ENCODE results near the gene STK24. TPM values are rescaled to one million over a fixed set of nuclear protein-coding genes. Genes with fewer than 3 reads are reported as not detected.

Gene STK24
- total and polyA plus RNA-seq, 2 of the 4 experiments (the other 2 are of a cell fraction), result 29.2 to 43.4 TPM

DNA sequence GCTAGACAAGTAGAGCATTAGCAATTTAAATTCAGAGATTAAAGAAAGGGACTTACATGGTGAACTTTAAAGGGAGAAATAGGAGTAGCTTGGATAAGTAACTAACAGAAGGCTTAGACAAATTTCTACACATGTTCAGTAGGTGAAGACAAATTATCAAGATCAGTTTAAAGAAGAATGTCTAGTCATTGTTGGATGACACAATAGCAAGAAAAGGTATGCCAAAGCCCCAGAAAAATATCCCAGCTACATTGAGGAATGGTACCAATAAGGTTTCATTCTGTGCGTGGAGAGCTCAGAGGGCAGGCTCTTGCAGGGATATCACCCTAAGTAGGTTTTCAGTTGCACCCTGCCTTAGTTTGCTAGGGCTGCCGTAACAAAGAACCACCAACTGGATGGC lies 3.5 kb upstream of the STK24 start:
- Histone ChIP-seq H3K27ac (ENCODE audit: insufficient read depth, low read length) (no peak overlapping the region), H3K9me1 (ENCODE audit: insufficient read depth, low read length) (peaks cover 4% of the 10 kb centered on the region), H3K36me3 (ENCODE audit: control insufficient read depth, insufficient read depth, low read length) (no peaks in the 10 kb centered on the region), H4K91ac (ENCODE audit: insufficient read depth, low read depth, low read length) (no peak overlapping the region), H2AK5ac (ENCODE audit: low read depth, low read length) (no peak overlapping the region), H2BK20ac (ENCODE audit: low read depth, low read length) (no peak overlapping the region), H3K9me3 (ENCODE audit: control insufficient read depth, insufficient read depth, low read length) (no peaks in the 10 kb centered on the region), H4K5ac (ENCODE audit: low read depth, low read length) (no peak overlapping the region), H2BK5ac (ENCODE audit: low read depth, low read length, poor library complexity, severe bottlenecking) (no peak overlapping the region), H2AFZ (replicated peaks; ENCODE audit: low read length, poor library complexity) (no peak overlapping the region), H3K4me3 (ENCODE audit: insufficient read depth, low read depth, low read length) (no peak overlapping the region), H3K14ac (replicated peaks; ENCODE audit: low read depth, low read length) (no peak overlapping the region), H3K79me1 (ENCODE audit: low read depth in 1 of 2, low read length in 2 of 2) (peaks cover 8 to 18% of the 10 kb centered on the region in 2 experiments; a peak in 3 of 4 replicates), H3K4ac (ENCODE audit: low read depth, low read length) (no peak overlapping the region), H2BK15ac (ENCODE audit: low read depth, low read length) (no peak overlapping the region), H3K56ac (ENCODE audit: extremely low read depth, insufficient read depth, low read length) (no peak overlapping the region), H3K4me2 (ENCODE audit: low read depth, low read length) (no peak overlapping the region), H4K8ac (ENCODE audit: low read depth in 2 of 2, low read length in 2 of 2) (no peak overlapping the region), H3K4me1 (ENCODE audit: control insufficient read depth, insufficient read depth, low read length) (peaks cover 8% of the 10 kb centered on the region), H2BK120ac (ENCODE audit: low read depth, low read length) (no peak overlapping the region), H3K18ac (ENCODE audit: low read depth, low read length) (no peak overlapping the region), H4K20me1 (ENCODE audit: insufficient read depth, low read length) (peaks cover 7% of the 10 kb centered on the region; the same call in 1 of the 2 replicates), H3K9ac (ENCODE audit: low read depth, low read length) (no peak overlapping the region), H3K23ac (ENCODE audit: low read depth, low read length) (no peak overlapping the region), H2AK9ac (replicated peaks; ENCODE audit: low read depth, low read length, poor library complexity) (no peak overlapping the region), H3K27me3 (ENCODE audit: control insufficient read depth, insufficient read depth, low read length) (no peaks in the 10 kb centered on the region)
- ChIA-PET POLR2A (ENCODE audit: unreplicated experiment) (interaction anchor here (0.6 kb wide), 1 partner anchor 52 kb away, joined by 3 read pairs; no protein-coding TSS in a partner anchor), CTCF (no interaction called here)
- DNase-seq, result no peak
- intact Hi-C loops (cut with micrococcal nuclease), result no loop called here
- TF ChIP-seq RAD21 (IDR thresholded peaks at IDR 0.05; ENCODE audit: low read length), result no peak
- TF ChIP-seq, protein P1, sequence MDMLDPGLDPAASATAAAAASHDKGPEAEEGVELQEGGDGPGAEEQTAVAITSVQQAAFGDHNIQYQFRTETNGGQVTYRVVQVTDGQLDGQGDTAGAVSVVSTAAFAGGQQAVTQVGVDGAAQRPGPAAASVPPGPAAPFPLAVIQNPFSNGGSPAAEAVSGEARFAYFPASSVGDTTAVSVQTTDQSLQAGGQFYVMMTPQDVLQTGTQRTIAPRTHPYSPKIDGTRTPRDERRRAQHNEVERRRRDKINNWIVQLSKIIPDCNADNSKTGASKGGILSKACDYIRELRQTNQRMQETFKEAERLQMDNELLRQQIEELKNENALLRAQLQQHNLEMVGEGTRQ (IDR thresholded peaks at IDR 0.05; ENCODE audit: low read depth, low read length), result no peak
- WGBS, 2 experiments (ENCODE audit: extremely low coverage in 2 of 2, insufficient read length in 1 of 2), result 100% methylated on average over 1 of the region's 2 CpGs; no CpG with 5 or more reads in 1 of the 2 experiments
- BruUV-seq (replicated peaks), result no TSS peak
- in situ Hi-C loops (cut with MboI; ENCODE audit: low sequenced_read_pairs), result no loop called here
- dilution Hi-C loops (cut with HindIII; ENCODE audit: low sequenced_read_pairs, unreplicated experiment), result no loop called here
- ATAC-seq (ENCODE audit: low read depth), result no peak
